ACHN (cell line): ENCODE data around the gene HOXC12.

ENCODE experiments used
- DNase-seq: peaks from one replicate; pipeline ENCODE4 v3.0.0-alpha.2; 2015
- in situ Hi-C: cut with HindIII; loops from 2 replicates; pipeline ENCODE4 v1.10.0; 2017; ENCODE audit warnings: low sequenced_read_pairs, low pct_ligation_motif_present, low pct_unique_long_range_greater_than_20kb

HOXC12 gene

GRCh38 chr12:53954694-53955035 is at the start of gene HOXC12:
HOXC12 (plus strand) TSS chr12:53954903; CDS start chr12:53954930, 27 bp downstream.
- in situ Hi-C loops = no loop called here
- DNase-seq = no peak

GRCh38 chr12:53907103-53907502 is 47.6 kb upstream of the HOXC12 start:
- DNase-seq = no peak
- in situ Hi-C loops = no loop called here

GRCh38 chr12:53916788-53917655 is 37.7 kb upstream of the HOXC12 start:
- DNase-seq = no peak
- in situ Hi-C loops = no loop called here

- in situ Hi-C loops = loop anchor here (10.0 kb wide), 1 partner anchor 60 kb away; no protein-coding TSS in a partner anchor
- no peak for DNase-seq
Measured at GRCh38 chr12:53924521-53925405, 29.9 kb upstream of the HOXC12 start.

- no peak for DNase-seq
- in situ Hi-C loops = loop anchor here (10.0 kb wide), 1 partner anchor 63 kb away; no protein-coding TSS in a partner anchor
Measured at GRCh38 chr12:53927220-53928029, 27.3 kb upstream of the HOXC12 start.

- in situ Hi-C loops = loop anchor here (10.0 kb wide), 1 partner anchor 63 kb away; no protein-coding TSS in a partner anchor
- DNase-seq = no peak
Measured at GRCh38 chr12:53928054-53928835, 26.5 kb upstream of the HOXC12 start.

GRCh38 chr12:53929527-53929926 is 25.2 kb upstream of the HOXC12 start:
- in situ Hi-C loops = loop anchor here (10.0 kb wide), 1 partner anchor 65 kb away; no protein-coding TSS in a partner anchor
- no peak for DNase-seq

GRCh38 chr12:53930591-53931255 is 24.0 kb upstream of the HOXC12 start:
- no peak for DNase-seq
- in situ Hi-C loops = no loop called here

- DNase-seq = no peak
- in situ Hi-C loops = no loop called here
Measured at GRCh38 chr12:53931844-53932581, 22.7 kb upstream of the HOXC12 start.

- in situ Hi-C loops = no loop called here
- DNase-seq = no peak
Measured at GRCh38 chr12:53932915-53933314, 21.8 kb upstream of the HOXC12 start.

GRCh38 chr12:53935383-53936341 is 19.0 kb upstream of the HOXC12 start:
- no peak for DNase-seq
- in situ Hi-C loops = no loop called here

GRCh38 chr12:53937099-53937498 is 17.6 kb upstream of the HOXC12 start:
- DNase-seq = no peak
- in situ Hi-C loops = no loop called here

GRCh38 chr12:53937596-53938325 is 16.9 kb upstream of the HOXC12 start:
- in situ Hi-C loops = no loop called here
- DNase-seq = no peak

GRCh38 chr12:53938326-53939140 is 16.2 kb upstream of the HOXC12 start, which contains the start of gene HOXC13:
HOXC13 (plus strand) TSS chr12:53938831; CDS start chr12:53938907, 76 bp downstream.
- DNase-seq = peak; percentile 100
- in situ Hi-C loops = no loop called here
